ENCODE results near the gene CYB561D1.
A peak's percentile ranks its signal among the peaks of the same experiment; 100 is the strongest.

The CYB561D1 gene

DNA sequence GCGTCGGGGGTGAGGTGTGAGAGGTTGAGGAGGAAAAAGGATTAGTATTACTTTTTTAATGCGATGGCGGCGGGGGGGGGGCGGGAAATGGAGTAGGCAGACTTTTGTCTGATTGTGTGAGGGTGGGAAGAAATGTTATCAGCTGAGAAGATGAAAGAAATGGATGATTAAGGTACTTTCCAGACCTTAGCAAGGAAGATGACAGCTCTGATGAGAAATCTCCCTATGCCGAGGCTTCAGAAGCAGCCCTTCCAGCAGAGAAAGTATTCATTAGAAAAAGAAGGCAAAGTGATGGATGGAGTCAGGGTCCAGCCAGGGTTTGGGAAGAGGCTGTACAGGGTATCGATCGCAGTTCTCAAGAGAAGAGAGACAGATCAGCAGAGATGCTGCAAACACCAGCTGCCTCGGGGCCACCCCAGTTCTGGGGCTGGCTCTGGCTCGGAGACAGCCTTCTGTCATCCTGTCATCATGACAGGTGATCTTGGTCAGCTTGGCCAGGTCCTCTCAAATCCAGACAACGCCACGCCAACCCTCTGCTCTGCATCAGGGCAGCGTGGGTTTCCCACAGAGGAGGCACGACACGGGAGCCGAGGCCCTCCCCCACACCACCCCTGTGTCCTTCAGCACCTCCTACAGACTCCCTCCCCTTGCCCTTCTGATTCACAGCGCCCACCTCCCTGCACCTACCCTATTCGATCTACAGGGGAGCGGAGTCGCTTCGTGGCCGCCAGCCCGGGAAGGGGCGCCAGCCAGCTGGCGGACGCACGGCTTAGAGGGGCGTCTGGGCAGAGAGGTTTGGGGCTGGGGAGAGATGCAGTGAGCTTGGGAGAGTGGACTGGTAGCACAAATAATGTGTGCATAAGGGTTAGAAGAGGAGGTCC is 10.9 kb upstream of the CYB561D1 start (continued):
- TF ChIP-seq GLIS1 (tag by site-specific recombination; IDR thresholded peaks at IDR 0.05): peak; percentile 48
- TF ChIP-seq ZBTB20 (tag by site-specific recombination; IDR thresholded peaks at IDR 0.05): peak; percentile 98
- TF ChIP-seq, protein P1, sequence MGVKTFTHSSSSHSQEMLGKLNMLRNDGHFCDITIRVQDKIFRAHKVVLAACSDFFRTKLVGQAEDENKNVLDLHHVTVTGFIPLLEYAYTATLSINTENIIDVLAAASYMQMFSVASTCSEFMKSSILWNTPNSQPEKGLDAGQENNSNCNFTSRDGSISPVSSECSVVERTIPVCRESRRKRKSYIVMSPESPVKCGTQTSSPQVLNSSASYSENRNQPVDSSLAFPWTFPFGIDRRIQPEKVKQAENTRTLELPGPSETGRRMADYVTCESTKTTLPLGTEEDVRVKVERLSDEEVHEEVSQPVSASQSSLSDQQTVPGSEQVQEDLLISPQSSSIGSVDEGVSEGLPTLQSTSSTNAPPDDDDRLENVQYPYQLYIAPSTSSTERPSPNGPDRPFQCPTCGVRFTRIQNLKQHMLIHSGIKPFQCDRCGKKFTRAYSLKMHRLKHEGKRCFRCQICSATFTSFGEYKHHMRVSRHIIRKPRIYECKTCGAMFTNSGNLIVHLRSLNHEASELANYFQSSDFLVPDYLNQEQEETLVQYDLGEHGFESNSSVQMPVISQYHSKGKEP (tag by site-specific recombination; IDR thresholded peaks at IDR 0.05): 0 out of 2 replicates have a peak, but pooled peaks have one; percentile 11

DNA sequence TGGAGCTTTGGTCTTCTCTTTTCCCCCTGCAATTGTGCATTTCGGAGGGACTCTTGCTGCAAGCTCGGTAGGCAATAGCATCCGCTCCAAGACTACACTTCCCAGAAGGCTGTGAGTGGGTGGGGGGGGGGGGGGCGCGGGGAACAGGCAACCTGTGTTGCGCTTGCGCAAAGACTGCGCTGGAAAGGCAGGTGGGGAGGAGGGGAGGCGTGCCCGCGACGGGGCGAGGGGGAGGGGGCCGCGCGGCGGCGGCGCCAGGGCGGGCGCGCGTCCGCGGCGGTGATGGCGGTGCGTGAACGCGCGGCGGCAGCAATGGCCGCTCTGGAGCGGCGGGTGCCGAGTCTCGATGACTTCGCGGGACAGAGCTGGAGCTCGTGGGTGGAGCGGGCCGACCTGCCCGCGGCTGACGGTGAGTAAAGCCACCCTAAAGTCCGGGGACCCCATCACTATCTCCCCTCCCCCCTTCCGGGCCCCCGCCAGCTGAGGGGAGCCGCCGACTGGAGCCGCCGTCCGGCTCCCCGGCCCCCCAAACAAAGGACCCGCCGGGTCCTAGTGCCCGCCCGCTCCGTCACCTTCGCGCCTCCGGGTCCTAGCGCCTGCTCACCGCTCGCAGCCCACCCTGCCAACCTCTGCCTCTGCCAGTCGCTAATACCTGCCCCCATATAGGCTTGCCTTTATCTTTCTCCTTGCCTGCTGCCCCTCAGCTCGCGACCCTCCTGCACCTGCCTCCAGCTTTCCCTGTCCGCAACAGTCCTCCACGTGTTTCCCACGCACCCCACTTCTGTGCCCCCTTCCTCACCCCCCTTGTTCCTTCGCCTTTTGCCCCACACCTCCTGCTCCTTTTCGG is 10.0 kb upstream of the CYB561D1 start, which contains the start of gene ATXN7L2:
TSS of gene ATXN7L2 (plus strand) at position 234 of the 847 bp plus-strand sequence. CDS start at position 283, 49 bp downstream.
- POLR2A ChIA-PET: interaction anchor here (0.6 to 1.6 kb wide), 13 partner anchors 10 to 539 kb away, joined by 3 to 8 read pairs (median 5); partner anchors contain the start of genes GNAI3, PSMA5 and WDR47
- CTCF ChIA-PET: interaction anchor here (0.6 to 5.5 kb wide), 4 partner anchors 9 to 52 kb away, joined by 4 to 39 read pairs (median 6); partner anchors contain the start of gene CYB561D1
- TF ChIP-seq MEIS1 (CRISPR knock-in tag; IDR thresholded peaks at IDR 0.05; ENCODE audit: borderline replicate concordance) (no peak), ZBTB7A (tag by site-specific recombination; IDR thresholded peaks at IDR 0.05; ENCODE audit: low read depth) (peak; percentile 100), GLIS1 (tag by site-specific recombination; IDR thresholded peaks at IDR 0.05) (peak; percentile 59), KLF8 (tag by site-specific recombination; IDR thresholded peaks at IDR 0.05) (peak; percentile 95), ZNF830 (tag by site-specific recombination; IDR thresholded peaks at IDR 0.05; ENCODE audit: low read depth) (no peak), ZNF596 (tag by site-specific recombination; IDR thresholded peaks at IDR 0.05) (peak; percentile 18; the same call in 1 of the 2 replicates), KLF1 (tag by site-specific recombination; IDR thresholded peaks at IDR 0.05) (peak; percentile 72), ZNF571 (tag by site-specific recombination; IDR thresholded peaks at IDR 0.05) (no peak), ZNF549 (tag by site-specific recombination; IDR thresholded peaks at IDR 0.05) (no peak), KLF7 (tag by site-specific recombination; IDR thresholded peaks at IDR 0.05; ENCODE audit: borderline replicate concordance) (peak; percentile 92), ZNF133 (tag by site-specific recombination; IDR thresholded peaks at IDR 0.05) (peak; percentile 49; the same call in 1 of the 2 replicates), ZNF404 (tag by site-specific recombination; IDR thresholded peaks at IDR 0.05) (no peak)
- TF ChIP-seq, protein P2, sequence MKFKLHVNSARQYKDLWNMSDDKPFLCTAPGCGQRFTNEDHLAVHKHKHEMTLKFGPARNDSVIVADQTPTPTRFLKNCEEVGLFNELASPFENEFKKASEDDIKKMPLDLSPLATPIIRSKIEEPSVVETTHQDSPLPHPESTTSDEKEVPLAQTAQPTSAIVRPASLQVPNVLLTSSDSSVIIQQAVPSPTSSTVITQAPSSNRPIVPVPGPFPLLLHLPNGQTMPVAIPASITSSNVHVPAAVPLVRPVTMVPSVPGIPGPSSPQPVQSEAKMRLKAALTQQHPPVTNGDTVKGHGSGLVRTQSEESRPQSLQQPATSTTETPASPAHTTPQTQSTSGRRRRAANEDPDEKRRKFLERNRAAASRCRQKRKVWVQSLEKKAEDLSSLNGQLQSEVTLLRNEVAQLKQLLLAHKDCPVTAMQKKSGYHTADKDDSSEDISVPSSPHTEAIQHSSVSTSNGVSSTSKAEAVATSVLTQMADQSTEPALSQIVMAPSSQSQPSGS (tag by site-specific recombination; IDR thresholded peaks at IDR 0.05; ENCODE audit: low read depth): peak; percentile 32; the same call in 1 of the 2 replicates
- TF ChIP-seq, protein P3, sequence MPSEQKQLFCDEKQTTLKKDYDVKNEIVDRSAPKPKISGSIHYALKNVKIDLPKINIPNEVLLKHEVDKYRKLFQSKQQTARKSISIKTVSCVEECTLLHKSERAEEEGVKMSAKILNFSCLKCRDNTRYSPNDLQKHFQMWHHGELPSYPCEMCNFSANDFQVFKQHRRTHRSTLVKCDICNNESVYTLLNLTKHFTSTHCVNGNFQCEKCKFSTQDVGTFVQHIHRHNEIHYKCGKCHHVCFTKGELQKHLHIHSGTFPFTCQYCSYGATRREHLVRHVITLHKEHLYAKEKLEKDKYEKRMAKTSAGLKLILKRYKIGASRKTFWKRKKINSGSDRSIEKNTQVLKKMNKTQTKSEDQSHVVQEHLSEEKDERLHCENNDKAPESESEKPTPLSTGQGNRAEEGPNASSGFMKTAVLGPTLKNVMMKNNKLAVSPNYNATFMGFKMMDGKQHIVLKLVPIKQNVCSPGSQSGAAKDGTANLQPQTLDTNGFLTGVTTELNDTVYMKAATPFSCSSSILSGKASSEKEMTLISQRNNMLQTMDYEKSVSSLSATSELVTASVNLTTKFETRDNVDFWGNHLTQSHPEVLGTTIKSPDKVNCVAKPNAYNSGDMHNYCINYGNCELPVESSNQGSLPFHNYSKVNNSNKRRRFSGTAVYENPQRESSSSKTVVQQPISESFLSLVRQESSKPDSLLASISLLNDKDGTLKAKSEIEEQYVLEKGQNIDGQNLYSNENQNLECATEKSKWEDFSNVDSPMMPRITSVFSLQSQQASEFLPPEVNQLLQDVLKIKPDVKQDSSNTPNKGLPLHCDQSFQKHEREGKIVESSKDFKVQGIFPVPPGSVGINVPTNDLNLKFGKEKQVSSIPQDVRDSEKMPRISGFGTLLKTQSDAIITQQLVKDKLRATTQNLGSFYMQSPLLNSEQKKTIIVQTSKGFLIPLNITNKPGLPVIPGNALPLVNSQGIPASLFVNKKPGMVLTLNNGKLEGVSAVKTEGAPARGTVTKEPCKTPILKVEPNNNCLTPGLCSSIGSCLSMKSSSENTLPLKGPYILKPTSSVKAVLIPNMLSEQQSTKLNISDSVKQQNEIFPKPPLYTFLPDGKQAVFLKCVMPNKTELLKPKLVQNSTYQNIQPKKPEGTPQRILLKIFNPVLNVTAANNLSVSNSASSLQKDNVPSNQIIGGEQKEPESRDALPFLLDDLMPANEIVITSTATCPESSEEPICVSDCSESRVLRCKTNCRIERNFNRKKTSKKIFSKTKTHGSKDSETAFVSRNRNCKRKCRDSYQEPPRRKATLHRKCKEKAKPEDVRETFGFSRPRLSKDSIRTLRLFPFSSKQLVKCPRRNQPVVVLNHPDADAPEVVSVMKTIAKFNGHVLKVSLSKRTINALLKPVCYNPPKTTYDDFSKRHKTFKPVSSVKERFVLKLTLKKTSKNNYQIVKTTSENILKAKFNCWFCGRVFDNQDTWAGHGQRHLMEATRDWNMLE (tag by site-specific recombination; conservative IDR thresholded peaks at IDR 0.05; ENCODE audit: low read depth): no peak; the same call in none of the 2 replicates
- TF ChIP-seq, protein P4, sequence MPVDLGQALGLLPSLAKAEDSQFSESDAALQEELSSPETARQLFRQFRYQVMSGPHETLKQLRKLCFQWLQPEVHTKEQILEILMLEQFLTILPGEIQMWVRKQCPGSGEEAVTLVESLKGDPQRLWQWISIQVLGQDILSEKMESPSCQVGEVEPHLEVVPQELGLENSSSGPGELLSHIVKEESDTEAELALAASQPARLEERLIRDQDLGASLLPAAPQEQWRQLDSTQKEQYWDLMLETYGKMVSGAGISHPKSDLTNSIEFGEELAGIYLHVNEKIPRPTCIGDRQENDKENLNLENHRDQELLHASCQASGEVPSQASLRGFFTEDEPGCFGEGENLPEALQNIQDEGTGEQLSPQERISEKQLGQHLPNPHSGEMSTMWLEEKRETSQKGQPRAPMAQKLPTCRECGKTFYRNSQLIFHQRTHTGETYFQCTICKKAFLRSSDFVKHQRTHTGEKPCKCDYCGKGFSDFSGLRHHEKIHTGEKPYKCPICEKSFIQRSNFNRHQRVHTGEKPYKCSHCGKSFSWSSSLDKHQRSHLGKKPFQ (tag by site-specific recombination; IDR thresholded peaks at IDR 0.05): 0 out of 2 replicates have a peak, but pooled peaks have one; percentile 16
- TF ChIP-seq, protein P5, sequence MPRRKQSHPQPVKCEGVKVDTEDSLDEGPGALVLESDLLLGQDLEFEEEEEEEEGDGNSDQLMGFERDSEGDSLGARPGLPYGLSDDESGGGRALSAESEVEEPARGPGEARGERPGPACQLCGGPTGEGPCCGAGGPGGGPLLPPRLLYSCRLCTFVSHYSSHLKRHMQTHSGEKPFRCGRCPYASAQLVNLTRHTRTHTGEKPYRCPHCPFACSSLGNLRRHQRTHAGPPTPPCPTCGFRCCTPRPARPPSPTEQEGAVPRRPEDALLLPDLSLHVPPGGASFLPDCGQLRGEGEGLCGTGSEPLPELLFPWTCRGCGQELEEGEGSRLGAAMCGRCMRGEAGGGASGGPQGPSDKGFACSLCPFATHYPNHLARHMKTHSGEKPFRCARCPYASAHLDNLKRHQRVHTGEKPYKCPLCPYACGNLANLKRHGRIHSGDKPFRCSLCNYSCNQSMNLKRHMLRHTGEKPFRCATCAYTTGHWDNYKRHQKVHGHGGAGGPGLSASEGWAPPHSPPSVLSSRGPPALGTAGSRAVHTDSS (tag by site-specific recombination; IDR thresholded peaks at IDR 0.05): peak; percentile 47; the same call in 1 of the 2 replicates
- TF ChIP-seq, protein P6, sequence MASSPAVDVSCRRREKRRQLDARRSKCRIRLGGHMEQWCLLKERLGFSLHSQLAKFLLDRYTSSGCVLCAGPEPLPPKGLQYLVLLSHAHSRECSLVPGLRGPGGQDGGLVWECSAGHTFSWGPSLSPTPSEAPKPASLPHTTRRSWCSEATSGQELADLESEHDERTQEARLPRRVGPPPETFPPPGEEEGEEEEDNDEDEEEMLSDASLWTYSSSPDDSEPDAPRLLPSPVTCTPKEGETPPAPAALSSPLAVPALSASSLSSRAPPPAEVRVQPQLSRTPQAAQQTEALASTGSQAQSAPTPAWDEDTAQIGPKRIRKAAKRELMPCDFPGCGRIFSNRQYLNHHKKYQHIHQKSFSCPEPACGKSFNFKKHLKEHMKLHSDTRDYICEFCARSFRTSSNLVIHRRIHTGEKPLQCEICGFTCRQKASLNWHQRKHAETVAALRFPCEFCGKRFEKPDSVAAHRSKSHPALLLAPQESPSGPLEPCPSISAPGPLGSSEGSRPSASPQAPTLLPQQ (tag by site-specific recombination; IDR thresholded peaks at IDR 0.05): peak; percentile 97

More for the DNA sequence above, 10.0 kb upstream of the CYB561D1 start, which contains the start of gene ATXN7L2:
- Histone ChIP-seq H3K4me3 (ENCODE audit: low read depth, low read length) (peak within 1 kb of the TSS; percentile 60), H3K27ac (ENCODE audit: extremely low read depth, low read depth, low read length) (peak within 1 kb of the TSS; percentile 81), H3K9me3 (ENCODE audit: control insufficient read depth, insufficient read depth, low read depth, low read length) (no peaks in the 10 kb centered on the region), H3K4me1 (ENCODE audit: control insufficient read depth, insufficient read depth, low read length) (no peaks in the 10 kb centered on the region), H3K36me3 (ENCODE audit: control insufficient read depth in 2 of 2, insufficient read depth in 1 of 2, low read length in 2 of 2) (peaks cover 0 to 25% of the 10 kb centered on the region in 2 experiments; a peak in 1 of 3 replicates)

Measured in HEK293 (cell line).